Gastrocnemius medialis (tissue), 4 donors: ENCODE measurements around the gene ISM1.

Experiments used
- POLR2A ChIP-seq, 2 donors: fragments of 450-650 bp; IDR thresholded peaks; one replicate each; pipeline ENCODE4 v1.6.1; 2017; ENCODE audit warnings: antibody characterized with exemption in 2 of 2, mild to moderate bottlenecking in 2 of 2, moderate library complexity in 2 of 2
- TF ChIP-seq, protein P1 (sequence below), 5 experiments: fragments of 450-650 bp in 3 of 5; fragments of 200-600 bp in 2 of 5; sonication (generic) in 2 of 5; IDR thresholded peaks in 4 of 5; conservative IDR thresholded peaks in 1 of 5; 1 replicate in 4 of 5; 2 replicates in 1 of 5; pipeline ENCODE4 v1.5.1; 2016 to 2019; ENCODE audit warnings: antibody characterized with exemption in 5 of 5, mild to moderate bottlenecking in 3 of 5, moderate library complexity in 3 of 5

- TF ChIP-seq POLR2A (IDR thresholded peaks at IDR 0.05) = no peak
- TF ChIP-seq, protein P1, sequence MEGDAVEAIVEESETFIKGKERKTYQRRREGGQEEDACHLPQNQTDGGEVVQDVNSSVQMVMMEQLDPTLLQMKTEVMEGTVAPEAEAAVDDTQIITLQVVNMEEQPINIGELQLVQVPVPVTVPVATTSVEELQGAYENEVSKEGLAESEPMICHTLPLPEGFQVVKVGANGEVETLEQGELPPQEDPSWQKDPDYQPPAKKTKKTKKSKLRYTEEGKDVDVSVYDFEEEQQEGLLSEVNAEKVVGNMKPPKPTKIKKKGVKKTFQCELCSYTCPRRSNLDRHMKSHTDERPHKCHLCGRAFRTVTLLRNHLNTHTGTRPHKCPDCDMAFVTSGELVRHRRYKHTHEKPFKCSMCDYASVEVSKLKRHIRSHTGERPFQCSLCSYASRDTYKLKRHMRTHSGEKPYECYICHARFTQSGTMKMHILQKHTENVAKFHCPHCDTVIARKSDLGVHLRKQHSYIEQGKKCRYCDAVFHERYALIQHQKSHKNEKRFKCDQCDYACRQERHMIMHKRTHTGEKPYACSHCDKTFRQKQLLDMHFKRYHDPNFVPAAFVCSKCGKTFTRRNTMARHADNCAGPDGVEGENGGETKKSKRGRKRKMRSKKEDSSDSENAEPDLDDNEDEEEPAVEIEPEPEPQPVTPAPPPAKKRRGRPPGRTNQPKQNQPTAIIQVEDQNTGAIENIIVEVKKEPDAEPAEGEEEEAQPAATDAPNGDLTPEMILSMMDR (IDR thresholded peaks at IDR 0.05 in 4 of 5, conservative IDR thresholded peaks at IDR 0.05 in 1 of 5) = no peak
These were observed 1.5 kb upstream of the ISM1 start for GRCh38 chr20:13219327-13220193.
